Activated T-helper 17 cell treated with anti-CD3 and anti-CD28 coated beads, Interleukin-2, amount 50 U/mL, for 72 hours (primary cell): ENCODE data around the gene PIH1D1. TPM values are rescaled to one million over a fixed set of nuclear protein-coding genes. Genes with fewer than 3 reads are reported as not detected.

Experiments
- ATAC-seq: fragments of 150-1000 bp; cut with Tn5 transposase; replicated peaks from 2 replicates; pipeline ENCODE4 v1.10.0; 2021; ENCODE audit warnings: mild to moderate bottlenecking, moderate library complexity
- H3K27ac Mint-ChIP-seq: one replicate; pipeline ENCODE4 v1.8.0; 2022; ENCODE audit warnings: mixed read lengths
- H3K27me3 Mint-ChIP-seq: one replicate; pipeline ENCODE4 v1.8.0; 2022; ENCODE audit warnings: mixed read lengths
- H3K36me3 Mint-ChIP-seq: one replicate; pipeline ENCODE4 v1.8.0; 2022; ENCODE audit warnings: low read depth, mild to moderate bottlenecking, mixed read lengths
- H3K4me1 Mint-ChIP-seq: one replicate; pipeline ENCODE4 v1.8.0; 2022; ENCODE audit warnings: mixed read lengths
- H3K4me3 Mint-ChIP-seq: one replicate; pipeline ENCODE4 v1.8.0; 2022; ENCODE audit warnings: mild to moderate bottlenecking, mixed read lengths
- H3K9me3 Mint-ChIP-seq: one replicate; pipeline ENCODE4 v1.8.0; 2022; ENCODE audit warnings: mixed read lengths
- total RNA-seq, 2 donors: library from RNA; stranded (reverse); gene quantifications; one replicate each; pipeline ENCODE4 v1.2.3, GENCODE V29; 2022

PIH1D1 gene
- total RNA-seq, 2 donors from 2014 or later = 183 to 194 TPM

- H3K27me3 Mint-ChIP-seq = no peaks in the 10 kb centered on the region
- no peaks in the 10 kb centered on the region for H3K9me3 Mint-ChIP-seq
- H3K27ac Mint-ChIP-seq = no peak overlapping the region
- no peak overlapping the region for H3K4me3 Mint-ChIP-seq
- ATAC-seq = no peak
- H3K36me3 Mint-ChIP-seq = no peaks in the 10 kb centered on the region
- peaks cover 17% of the 10 kb centered on the region for H3K4me1 Mint-ChIP-seq
These were observed 54.7 kb downstream of the PIH1D1 start for GRCh38 chr19:49396738-49397505.

Other genes starting within 250 kb of the PIH1D1 start
- 1 to 10 TPM; 1.1 to 1.4 TPM for gene SLC6A16, start 126.6 kb downstream of the PIH1D1 start, total RNA-seq
- gene CD37, start 116.4 kb downstream of the PIH1D1 start, total RNA-seq = 100 to 1,000 TPM; 125 to 168 TPM
- gene TEAD2, start 89.4 kb downstream of the PIH1D1 start, total RNA-seq = under 1 TPM in 1 of 2 donors, not detected in 1; 0.16 TPM
- gene DKKL1, start 87.9 kb downstream of the PIH1D1 start, total RNA-seq = not detected
- 1 to 10 TPM in 1 of 2 donors, not detected in 1; 1.1 TPM for gene KASH5, start 63.6 kb downstream of the PIH1D1 start, total RNA-seq
- gene PTH2, start 28.4 kb downstream of the PIH1D1 start, total RNA-seq = not detected
- not detected for gene GFY, start 26.4 kb downstream of the PIH1D1 start, total RNA-seq
- under 1 TPM in 1 of 2 donors, not detected in 1; 0.40 TPM for gene SLC17A7, start 10.3 kb downstream of the PIH1D1 start, total RNA-seq
- gene ALDH16A1, start 1.4 kb upstream of the PIH1D1 start, total RNA-seq = 10 to 100 TPM; 15.5 to 39.1 TPM
- gene FLT3LG, start 22.4 kb upstream of the PIH1D1 start, total RNA-seq = 10 to 100 TPM; 77.2 to 92.8 TPM
- 1,000 to 10,000 TPM; 3,905 to 4,763 TPM for gene RPL13A, start 35.8 kb upstream of the PIH1D1 start, total RNA-seq
- 1,000 to 10,000 TPM; 2,381 to 3,085 TPM for gene RPS11, start 44.6 kb upstream of the PIH1D1 start, total RNA-seq
- 10 to 100 TPM; 11.1 to 15.8 TPM for gene FCGRT, start 60.8 kb upstream of the PIH1D1 start, total RNA-seq
- gene RCN3, start 76.2 kb upstream of the PIH1D1 start, total RNA-seq = 10 to 100 TPM in 1 of 2 donors, 1 to 10 TPM in 1; 1.2 to 11.8 TPM
- 100 to 1,000 TPM; 101 to 103 TPM for gene NOSIP, start 128.7 kb upstream of the PIH1D1 start, total RNA-seq
- gene PRRG2, start 129.5 kb upstream of the PIH1D1 start, total RNA-seq = 10 to 100 TPM in 1 of 2 donors, 1 to 10 TPM in 1; 3.8 to 12.3 TPM
- 10 to 100 TPM; 27.2 to 27.8 TPM for gene PRR12, start 139.4 kb upstream of the PIH1D1 start, total RNA-seq
- gene RRAS, start 188.3 kb upstream of the PIH1D1 start, total RNA-seq = 10 to 100 TPM in 1 of 2 donors, 1 to 10 TPM in 1; 7.6 to 14.3 TPM
- 10 to 100 TPM; 53.8 to 60.5 TPM for gene SCAF1, start 190.4 kb upstream of the PIH1D1 start, total RNA-seq
- gene IRF3, start 214.0 kb upstream of the PIH1D1 start, total RNA-seq = 100 to 1,000 TPM; 150 to 218 TPM
- 10 to 100 TPM; 61.1 to 80.5 TPM for gene BCL2L12, start 214.1 kb upstream of the PIH1D1 start, total RNA-seq
- gene PRMT1, start 225.5 kb upstream of the PIH1D1 start, total RNA-seq = 100 to 1,000 TPM; 183 to 345 TPM
- 1 to 10 TPM; 8.5 to 8.6 TPM for gene ADM5, start 237.8 kb upstream of the PIH1D1 start, total RNA-seq
- 1 to 10 TPM in 1 of 2 donors, under 1 TPM in 1; 0.93 to 4.3 TPM for gene CPT1C, start 239.3 kb upstream of the PIH1D1 start, total RNA-seq